SU-DHL-6 (cell line): ENCODE measurements around the gene SOAT2.

ENCODE experiments used
- EZH2phosphoT487 ChIP-seq: fragments of 200-600 bp; sonication (generic), shearing (Covaris generic); conservative IDR thresholded peaks from 2 replicates; pipeline ENCODE4 v1.6.1; 2018; ENCODE audit warnings: mild to moderate bottlenecking, antibody characterized with exemption, low read length, moderate library complexity, mixed read lengths
- TF ChIP-seq, protein P1 (sequence below): fragments of 200-600 bp; sonication (generic); IDR thresholded peaks from one replicate; pipeline ENCODE4 v1.5.1; 2017; ENCODE audit warnings: antibody characterized with exemption, mild to moderate bottlenecking, low read length, moderate library complexity; ENCODE audit not compliant: insufficient read depth, poor library complexity, severe bottlenecking

DNA sequence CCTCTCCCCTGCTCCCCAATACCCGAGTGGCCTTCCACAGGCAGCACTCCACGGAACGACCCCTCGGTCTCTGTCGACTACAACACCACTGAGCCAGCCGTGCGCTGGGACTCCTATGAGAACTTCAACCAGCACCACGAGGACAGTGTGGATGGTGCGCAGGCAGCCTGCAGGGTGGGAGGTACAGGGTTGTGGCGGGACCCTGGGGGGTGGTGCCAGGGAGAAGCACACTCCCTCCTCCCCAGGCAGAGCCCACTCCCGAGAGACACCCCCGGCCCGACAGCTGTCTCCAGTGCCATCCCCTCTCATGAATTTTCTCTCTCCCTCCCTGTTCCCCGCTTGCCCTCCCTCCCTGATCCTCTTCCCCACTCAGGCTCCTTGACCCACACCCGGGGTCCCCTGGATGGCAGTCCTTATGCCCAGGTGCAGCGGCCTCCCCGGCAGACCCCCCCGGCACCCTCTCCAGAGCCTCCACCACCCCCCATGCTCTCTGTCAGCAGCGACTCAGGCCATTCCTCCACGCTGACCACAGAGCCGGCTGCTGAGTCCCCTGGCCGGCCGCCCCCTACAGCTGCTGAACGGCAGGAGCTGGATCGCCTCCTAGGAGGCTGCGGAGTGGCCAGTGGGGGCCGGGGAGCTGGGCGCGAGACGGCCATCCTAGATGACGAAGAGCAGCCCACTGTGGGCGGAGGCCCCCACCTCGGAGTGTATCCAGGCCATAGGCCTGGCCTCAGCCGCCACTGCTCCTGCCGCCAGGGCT is 44.4 kb upstream of the SOAT2 start:
- TF ChIP-seq, protein P1, sequence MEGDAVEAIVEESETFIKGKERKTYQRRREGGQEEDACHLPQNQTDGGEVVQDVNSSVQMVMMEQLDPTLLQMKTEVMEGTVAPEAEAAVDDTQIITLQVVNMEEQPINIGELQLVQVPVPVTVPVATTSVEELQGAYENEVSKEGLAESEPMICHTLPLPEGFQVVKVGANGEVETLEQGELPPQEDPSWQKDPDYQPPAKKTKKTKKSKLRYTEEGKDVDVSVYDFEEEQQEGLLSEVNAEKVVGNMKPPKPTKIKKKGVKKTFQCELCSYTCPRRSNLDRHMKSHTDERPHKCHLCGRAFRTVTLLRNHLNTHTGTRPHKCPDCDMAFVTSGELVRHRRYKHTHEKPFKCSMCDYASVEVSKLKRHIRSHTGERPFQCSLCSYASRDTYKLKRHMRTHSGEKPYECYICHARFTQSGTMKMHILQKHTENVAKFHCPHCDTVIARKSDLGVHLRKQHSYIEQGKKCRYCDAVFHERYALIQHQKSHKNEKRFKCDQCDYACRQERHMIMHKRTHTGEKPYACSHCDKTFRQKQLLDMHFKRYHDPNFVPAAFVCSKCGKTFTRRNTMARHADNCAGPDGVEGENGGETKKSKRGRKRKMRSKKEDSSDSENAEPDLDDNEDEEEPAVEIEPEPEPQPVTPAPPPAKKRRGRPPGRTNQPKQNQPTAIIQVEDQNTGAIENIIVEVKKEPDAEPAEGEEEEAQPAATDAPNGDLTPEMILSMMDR: no peak
- TF ChIP-seq EZH2phosphoT487: no peak
